ENCODE measurements around the gene NGEF.

Gene NGEF, protein sequence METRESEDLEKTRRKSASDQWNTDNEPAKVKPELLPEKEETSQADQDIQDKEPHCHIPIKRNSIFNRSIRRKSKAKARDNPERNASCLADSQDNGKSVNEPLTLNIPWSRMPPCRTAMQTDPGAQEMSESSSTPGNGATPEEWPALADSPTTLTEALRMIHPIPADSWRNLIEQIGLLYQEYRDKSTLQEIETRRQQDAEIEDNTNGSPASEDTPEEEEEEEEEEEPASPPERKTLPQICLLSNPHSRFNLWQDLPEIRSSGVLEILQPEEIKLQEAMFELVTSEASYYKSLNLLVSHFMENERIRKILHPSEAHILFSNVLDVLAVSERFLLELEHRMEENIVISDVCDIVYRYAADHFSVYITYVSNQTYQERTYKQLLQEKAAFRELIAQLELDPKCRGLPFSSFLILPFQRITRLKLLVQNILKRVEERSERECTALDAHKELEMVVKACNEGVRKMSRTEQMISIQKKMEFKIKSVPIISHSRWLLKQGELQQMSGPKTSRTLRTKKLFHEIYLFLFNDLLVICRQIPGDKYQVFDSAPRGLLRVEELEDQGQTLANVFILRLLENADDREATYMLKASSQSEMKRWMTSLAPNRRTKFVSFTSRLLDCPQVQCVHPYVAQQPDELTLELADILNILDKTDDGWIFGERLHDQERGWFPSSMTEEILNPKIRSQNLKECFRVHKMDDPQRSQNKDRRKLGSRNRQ

DNA sequence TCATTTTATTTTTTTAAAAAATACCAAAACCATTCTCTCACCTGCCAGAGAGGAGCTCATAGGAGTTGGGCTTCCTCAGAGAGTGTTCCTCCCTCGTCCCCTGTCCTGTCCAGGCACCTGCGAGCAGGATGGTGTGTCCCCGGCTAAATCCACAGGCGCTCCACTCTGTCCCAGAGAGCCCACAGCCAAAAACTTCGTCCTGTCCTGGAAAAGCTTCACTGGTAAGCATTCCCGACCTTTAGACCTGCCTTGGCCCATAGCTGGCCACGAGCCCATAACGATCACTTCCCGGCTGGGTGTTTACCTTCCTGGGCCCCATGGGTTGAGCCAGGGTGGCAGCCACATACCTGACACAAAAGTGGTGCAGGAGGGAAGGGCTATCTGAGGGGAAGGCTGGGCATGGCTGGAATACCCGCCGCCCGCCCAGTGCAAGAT, at the start of gene NGEF:
TSS of gene NGEF (minus strand) at position 230 of the 435 bp plus-strand sequence. CDS start 38,366 bp downstream, outside the sequence.
- TF ChIP-seq CTCF (conservative IDR thresholded peaks at IDR 0.05; ENCODE audit: low read depth, low read length): no peak
- no peak within 1 kb of the TSS for H3K4me3 ChIP-seq (ENCODE audit: low read length)
- no peak for DNase-seq (ENCODE audit: low read depth)

DNA sequence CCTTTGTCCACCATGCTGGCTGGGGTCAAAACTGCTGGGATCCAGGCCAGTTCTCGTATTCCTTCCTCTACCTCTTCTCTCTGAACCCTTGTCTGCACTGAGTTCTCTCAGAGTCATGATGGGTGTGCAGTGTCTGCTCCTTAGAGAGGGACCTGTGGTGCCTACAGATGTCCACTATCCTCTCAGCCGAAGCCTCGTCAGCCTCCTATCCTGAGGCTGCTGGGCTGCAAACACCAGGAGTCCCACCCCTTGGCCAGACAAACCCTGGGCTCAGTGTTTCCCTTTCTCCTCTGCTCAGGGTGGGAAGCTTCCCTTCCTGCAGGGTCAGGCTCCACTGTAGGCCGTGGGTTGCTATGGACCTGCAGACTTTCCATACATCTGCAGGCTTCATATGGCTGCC, 49.4 kb upstream of the NGEF start:
- TF ChIP-seq CTCF (conservative IDR thresholded peaks at IDR 0.05; ENCODE audit: low read depth, low read length): no peak
- no peak for DNase-seq (ENCODE audit: low read depth)
- no peak overlapping the region for H3K4me3 ChIP-seq (ENCODE audit: low read length)

GRCh38 chr2:233061591-233062450, 48.8 kb upstream of the NGEF start:
- no peak for DNase-seq (ENCODE audit: low read depth)
- TF ChIP-seq CTCF (conservative IDR thresholded peaks at IDR 0.05; ENCODE audit: low read depth, low read length): no peak
- H3K4me3 ChIP-seq (ENCODE audit: low read length): no peak overlapping the region

GRCh38 chr2:233060980-233061590, 48.0 kb upstream of the NGEF start:
- no peak overlapping the region for H3K4me3 ChIP-seq (ENCODE audit: low read length)
- TF ChIP-seq CTCF (conservative IDR thresholded peaks at IDR 0.05; ENCODE audit: low read depth, low read length): no peak
- DNase-seq (ENCODE audit: low read depth): no peak

GRCh38 chr2:233060501-233060979, 47.5 kb upstream of the NGEF start:
- H3K4me3 ChIP-seq (ENCODE audit: low read length): no peak overlapping the region
- TF ChIP-seq CTCF (conservative IDR thresholded peaks at IDR 0.05; ENCODE audit: low read depth, low read length): no peak
- no peak for DNase-seq (ENCODE audit: low read depth)

GRCh38 chr2:233059797-233060500, 46.9 kb upstream of the NGEF start, which contains the start of gene INPP5D:
Gene INPP5D, plus strand, starts transcription at chr2:233060342. Its CDS starts 137 bp downstream, at chr2:233060479.
- TF ChIP-seq CTCF (conservative IDR thresholded peaks at IDR 0.05; ENCODE audit: low read depth, low read length): no peak
- H3K4me3 ChIP-seq (ENCODE audit: low read length): no peak within 1 kb of the TSS
- no peak for DNase-seq (ENCODE audit: low read depth)
